Astrocyte (in vitro differentiated cells and primary cell): Measurements from ENCODE around the gene TMEM154. TPM values are rescaled to one million over a fixed set of nuclear protein-coding genes. Genes with fewer than 3 reads are reported as not detected.

ENCODE experiments used
- DNase-seq: peaks from one replicate; pipeline ENCODE4 v3.0.0-alpha.2; 2010; ENCODE audit warnings: low read depth
- FAIRE-seq: peaks from 2 replicates; lab custom pipeline; 2011; peaks lifted over from hg19 to GRCh38; lab: Jason Lieb, UNC
- H2AFZ ChIP-seq: 2 replicates; pipeline ENCODE4 v1.6.0; 2012; ENCODE audit warnings: low read depth, low read length, inconsistent platforms
- H3K27ac ChIP-seq: 2 replicates; pipeline ENCODE4 v1.5.1; 2011; ENCODE audit warnings: low read depth, low read length, inconsistent platforms
- H3K27me3 ChIP-seq: 2 replicates; pipeline ENCODE4 v1.6.0; 2011; ENCODE audit warnings: low read length, inconsistent platforms; ENCODE audit not compliant: insufficient read depth
- H3K36me3 ChIP-seq: 2 replicates; pipeline ENCODE4 v1.5.1; 2011; ENCODE audit warnings: low read length, inconsistent platforms; ENCODE audit not compliant: insufficient read depth
- H3K4me1 ChIP-seq: 2 replicates; pipeline ENCODE4 v1.5.1; 2011; ENCODE audit warnings: low read length, inconsistent platforms; ENCODE audit not compliant: insufficient read depth
- H3K4me2 ChIP-seq: 2 replicates; pipeline ENCODE4 v1.6.0; 2012; ENCODE audit warnings: low read length, inconsistent platforms
- H3K4me3 ChIP-seq: 2 replicates; pipeline ENCODE4 v1.5.1; 2011; ENCODE audit warnings: low read depth, mild to moderate bottlenecking, low read length, inconsistent platforms; ENCODE audit not compliant: insufficient read depth
- H3K79me2 ChIP-seq: 2 replicates; pipeline ENCODE4 v1.6.0; 2012; ENCODE audit warnings: mild to moderate bottlenecking, low read length, inconsistent platforms; ENCODE audit not compliant: insufficient read depth
- H3K9ac ChIP-seq: 2 replicates; pipeline ENCODE4 v1.6.0; 2012; ENCODE audit warnings: mild to moderate bottlenecking, low read length, inconsistent platforms
- H3K9me3 ChIP-seq: 2 replicates; pipeline ENCODE4 v1.5.1; 2012; ENCODE audit warnings: low read depth, mild to moderate bottlenecking, low read length, inconsistent platforms; ENCODE audit not compliant: insufficient read depth
- H4K20me1 ChIP-seq: 2 replicates; pipeline ENCODE4 v1.6.0; 2012; ENCODE audit warnings: low read length, inconsistent platforms; ENCODE audit not compliant: insufficient read depth
- H3K27ac Mint-ChIP-seq: one replicate; pipeline ENCODE4 v1.8.0; 2021; ENCODE audit warnings: mild to moderate bottlenecking, mixed read lengths; ENCODE audit not compliant: unreplicated experiment
- H3K27me3 Mint-ChIP-seq: one replicate; pipeline ENCODE4 v1.8.0; 2021; ENCODE audit warnings: low read depth, mixed read lengths; ENCODE audit not compliant: unreplicated experiment
- H3K36me3 Mint-ChIP-seq: one replicate; pipeline ENCODE4 v1.8.0; 2021; ENCODE audit warnings: low read depth, mixed read lengths; ENCODE audit not compliant: unreplicated experiment
- H3K4me1 Mint-ChIP-seq: one replicate; pipeline ENCODE4 v1.8.0; 2021; ENCODE audit warnings: low read depth, mixed read lengths; ENCODE audit not compliant: unreplicated experiment
- H3K4me3 Mint-ChIP-seq: one replicate; pipeline ENCODE4 v1.8.0; 2021; ENCODE audit warnings: mild to moderate bottlenecking, moderate library complexity, mixed read lengths; ENCODE audit not compliant: unreplicated experiment
- H3K9me3 Mint-ChIP-seq: one replicate; pipeline ENCODE4 v1.8.0; 2021; ENCODE audit warnings: mild to moderate bottlenecking, mixed read lengths; ENCODE audit not compliant: unreplicated experiment
- CTCF ChIP-seq: IDR thresholded peaks from 2 replicates; pipeline ENCODE4 v1.5.1; 2011; ENCODE audit warnings: low read depth, mild to moderate bottlenecking, inconsistent platforms, low read length, moderate library complexity; ENCODE audit not compliant: insufficient read depth
- EZH2 ChIP-seq: IDR thresholded peaks from 2 replicates; pipeline ENCODE4 v1.6.1; 2012; ENCODE audit warnings: mild to moderate bottlenecking, low read length, inconsistent platforms; ENCODE audit not compliant: insufficient read depth
- total RNA-seq: library from RNA; stranded (reverse); gene quantifications from 2 replicates; pipeline ENCODE4 v1.2.1, GENCODE V29; 2021

Gene TMEM154
- total RNA-seq, 1 donor from 2014 or later, result 13.2 TPM

GRCh38 chr4:152579916-152580315 is 99.9 kb downstream of the TMEM154 start:
- no peak overlapping the region for H3K27ac Mint-ChIP-seq

GRCh38 chr4:152579107-152579764 is 100.6 kb downstream of the TMEM154 start:
- Mint-ChIP-seq H3K4me1 (peaks cover 9% of the 10 kb centered on the region), H3K36me3 (no peaks in the 10 kb centered on the region), H3K27me3 (peaks cover 4% of the 10 kb centered on the region), H3K9me3 (no peaks in the 10 kb centered on the region), H3K27ac (no peak overlapping the region), H3K4me3 (no peak overlapping the region)
- H3K79me2 ChIP-seq, result no peaks in the 10 kb centered on the region
- no peak overlapping the region for H3K9ac ChIP-seq
- no peak for TF ChIP-seq CTCF
- no peak overlapping the region for H3K4me2 ChIP-seq
- FAIRE-seq, result no peak
- H3K27ac ChIP-seq, result no peak overlapping the region
- H3K36me3 ChIP-seq, result no peaks in the 10 kb centered on the region
- H3K27me3 ChIP-seq, result no peaks in the 10 kb centered on the region
- H3K4me1 ChIP-seq, result no peaks in the 10 kb centered on the region
- H4K20me1 ChIP-seq, result no peaks in the 10 kb centered on the region
- H3K4me3 ChIP-seq, result no peak overlapping the region
- DNase-seq, result no peak
- H2AFZ ChIP-seq, result no peak overlapping the region
- no peaks in the 10 kb centered on the region for H3K9me3 ChIP-seq

More at GRCh38 chr4:152579916-152580315, 99.9 kb downstream of the TMEM154 start:
- Mint-ChIP-seq H3K9me3 (no peaks in the 10 kb centered on the region), H3K36me3 (no peaks in the 10 kb centered on the region), H3K27me3 (peaks cover 4% of the 10 kb centered on the region), H3K4me3 (no peak overlapping the region), H3K4me1 (peaks cover 9% of the 10 kb centered on the region)
- H3K9ac ChIP-seq, result no peak overlapping the region
- H3K79me2 ChIP-seq, result no peaks in the 10 kb centered on the region
- H3K36me3 ChIP-seq, result no peaks in the 10 kb centered on the region
- no peaks in the 10 kb centered on the region for H4K20me1 ChIP-seq
- no peak for TF ChIP-seq EZH2
- TF ChIP-seq CTCF, result no peak
- no peak overlapping the region for H3K4me3 ChIP-seq
- H3K27ac ChIP-seq, result no peak overlapping the region
- H2AFZ ChIP-seq, result no peak overlapping the region
- DNase-seq, result no peak
- H3K4me2 ChIP-seq, result no peak overlapping the region
- no peaks in the 10 kb centered on the region for H3K9me3 ChIP-seq
- no peak for FAIRE-seq
- no peaks in the 10 kb centered on the region for H3K27me3 ChIP-seq
- H3K4me1 ChIP-seq, result no peaks in the 10 kb centered on the region

- Histone ChIP-seq H4K20me1 (no peaks in the 10 kb centered on the region), H3K4me3 (no peak overlapping the region), H2AFZ (no peak overlapping the region), H3K36me3 (no peaks in the 10 kb centered on the region), H3K27ac (no peak overlapping the region), H3K79me2 (no peaks in the 10 kb centered on the region), H3K9ac (no peak overlapping the region), H3K4me1 (no peaks in the 10 kb centered on the region), H3K4me2 (no peak overlapping the region), H3K27me3 (no peaks in the 10 kb centered on the region), H3K9me3 (no peaks in the 10 kb centered on the region)
- H3K27ac Mint-ChIP-seq, result no peak overlapping the region
- peaks cover 4% of the 10 kb centered on the region for H3K27me3 Mint-ChIP-seq
- TF ChIP-seq CTCF (no peak), EZH2 (no peak)
- no peak for FAIRE-seq
- no peaks in the 10 kb centered on the region for H3K36me3 Mint-ChIP-seq
- DNase-seq, result no peak
- no peaks in the 10 kb centered on the region for H3K9me3 Mint-ChIP-seq
- H3K4me1 Mint-ChIP-seq, result peaks cover 9% of the 10 kb centered on the region
- no peak overlapping the region for H3K4me3 Mint-ChIP-seq
Observed at GRCh38 chr4:152578670-152579069, 101.1 kb downstream of the TMEM154 start.
